ENCODE measurements around the gene MTMR2. TPM values are rescaled to one million over a fixed set of nuclear protein-coding genes. Genes with fewer than 3 reads are reported as not detected.

Gene MTMR2
- total and polyA plus RNA-seq, 10 of the 15 experiments (the other 5 are each of a cell fraction or from before 2014, with no cell fraction given): 7.6 to 46.6 (median 22.5) TPM

DNA sequence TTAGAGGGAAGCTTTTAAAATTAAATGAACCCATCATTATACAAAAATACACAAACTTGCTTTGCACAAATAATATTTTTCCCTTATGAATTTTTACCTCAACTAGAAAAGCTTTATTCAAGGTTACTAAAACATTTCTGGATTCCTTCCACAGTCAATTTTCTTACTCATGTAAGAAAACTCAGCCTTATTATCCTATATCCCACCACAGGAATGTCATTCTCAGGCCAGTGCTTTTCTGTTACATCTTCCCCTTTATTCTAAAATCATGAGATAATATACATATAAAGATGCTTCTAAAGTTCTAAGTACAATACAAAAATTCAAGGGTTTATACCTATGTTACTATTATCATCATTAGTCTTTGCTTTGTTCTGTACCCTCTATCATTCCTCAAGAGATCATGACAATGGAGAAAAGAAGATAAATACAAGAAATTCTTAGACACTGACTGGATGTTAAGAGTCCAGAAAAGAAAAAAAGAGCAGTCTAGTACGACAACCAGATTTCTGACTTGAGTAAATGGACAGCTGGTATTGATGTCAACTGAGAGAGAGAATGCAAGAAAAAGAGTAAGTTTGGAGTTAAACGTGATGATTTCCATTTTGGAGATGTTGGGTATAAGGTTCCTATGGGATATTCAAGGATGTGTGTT, 60.3 kb downstream of the MTMR2 start:
- in situ Hi-C loops (cut with MboI) (no loop called here), intact Hi-C loops (cut with micrococcal nuclease; ENCODE audit: unreplicated experiment) (no loop called here)
- ChIA-PET CTCF (interaction anchor here (1.3 kb wide), 1 partner anchor 14 kb away, joined by 4 read pairs; no protein-coding TSS in a partner anchor), SMC1A (ENCODE audit: uncharacterized antibody, unreplicated experiment) (interaction anchor here (0.8 to 1.9 kb wide), 2 partner anchors 36 to 562 kb away, joined by 3 to 5 read pairs; no protein-coding TSS in a partner anchor), POLR2A (no interaction called here), RAD21 (ENCODE audit: unreplicated experiment) (no interaction called here)
- DNase-seq (ENCODE audit: low read depth, low spot score): no peak
- H3K79me2 ChIP-seq (ENCODE audit: control insufficient read depth, insufficient read depth, low read length): no peaks in the 10 kb centered on the region
- H3K27ac ChIP-seq (ENCODE audit: control insufficient read depth, insufficient read depth): no peak overlapping the region
- no peak for ATAC-seq
- H3K4me3 ChIP-seq: no peak overlapping the region
- no peak for FAIRE-seq
- H2AFZ ChIP-seq (ENCODE audit: control insufficient read depth, low read depth, low read length): no peak overlapping the region
- H3K4me1 ChIP-seq (ENCODE audit: control insufficient read depth, insufficient read depth, low read length): no peaks in the 10 kb centered on the region
- no peak overlapping the region for H3K4me2 ChIP-seq (ENCODE audit: control insufficient read depth, insufficient read depth)
- H4K20me1 ChIP-seq (ENCODE audit: control insufficient read depth, insufficient read depth): no peaks in the 10 kb centered on the region
- H3K9ac ChIP-seq (ENCODE audit: control insufficient read depth, insufficient read depth, low read length): no peak overlapping the region
- WGBS (ENCODE audit: insufficient coverage, insufficient replicate concordance, low lambda C conversion rate, missing lambda C conversion rate): 100% methylated on average over 2 of the region's 2 CpGs
- H3K27me3 ChIP-seq (replicated peaks in 1 of 2; ENCODE audit: control insufficient read depth in 2 of 2, insufficient read depth in 2 of 2, low read length in 1 of 2): no peaks in the 10 kb centered on the region
- no peaks in the 10 kb centered on the region for H3K36me3 ChIP-seq (ENCODE audit: control insufficient read depth in 2 of 2, insufficient read depth in 2 of 2, low read length in 1 of 2)
- BruUV-seq (replicated peaks): no TSS peak
- no peaks in the 10 kb centered on the region for H3K9me3 ChIP-seq (replicated peaks; ENCODE audit: control insufficient read depth, insufficient read depth, low read length)
- TF ChIP-seq, protein P1, sequence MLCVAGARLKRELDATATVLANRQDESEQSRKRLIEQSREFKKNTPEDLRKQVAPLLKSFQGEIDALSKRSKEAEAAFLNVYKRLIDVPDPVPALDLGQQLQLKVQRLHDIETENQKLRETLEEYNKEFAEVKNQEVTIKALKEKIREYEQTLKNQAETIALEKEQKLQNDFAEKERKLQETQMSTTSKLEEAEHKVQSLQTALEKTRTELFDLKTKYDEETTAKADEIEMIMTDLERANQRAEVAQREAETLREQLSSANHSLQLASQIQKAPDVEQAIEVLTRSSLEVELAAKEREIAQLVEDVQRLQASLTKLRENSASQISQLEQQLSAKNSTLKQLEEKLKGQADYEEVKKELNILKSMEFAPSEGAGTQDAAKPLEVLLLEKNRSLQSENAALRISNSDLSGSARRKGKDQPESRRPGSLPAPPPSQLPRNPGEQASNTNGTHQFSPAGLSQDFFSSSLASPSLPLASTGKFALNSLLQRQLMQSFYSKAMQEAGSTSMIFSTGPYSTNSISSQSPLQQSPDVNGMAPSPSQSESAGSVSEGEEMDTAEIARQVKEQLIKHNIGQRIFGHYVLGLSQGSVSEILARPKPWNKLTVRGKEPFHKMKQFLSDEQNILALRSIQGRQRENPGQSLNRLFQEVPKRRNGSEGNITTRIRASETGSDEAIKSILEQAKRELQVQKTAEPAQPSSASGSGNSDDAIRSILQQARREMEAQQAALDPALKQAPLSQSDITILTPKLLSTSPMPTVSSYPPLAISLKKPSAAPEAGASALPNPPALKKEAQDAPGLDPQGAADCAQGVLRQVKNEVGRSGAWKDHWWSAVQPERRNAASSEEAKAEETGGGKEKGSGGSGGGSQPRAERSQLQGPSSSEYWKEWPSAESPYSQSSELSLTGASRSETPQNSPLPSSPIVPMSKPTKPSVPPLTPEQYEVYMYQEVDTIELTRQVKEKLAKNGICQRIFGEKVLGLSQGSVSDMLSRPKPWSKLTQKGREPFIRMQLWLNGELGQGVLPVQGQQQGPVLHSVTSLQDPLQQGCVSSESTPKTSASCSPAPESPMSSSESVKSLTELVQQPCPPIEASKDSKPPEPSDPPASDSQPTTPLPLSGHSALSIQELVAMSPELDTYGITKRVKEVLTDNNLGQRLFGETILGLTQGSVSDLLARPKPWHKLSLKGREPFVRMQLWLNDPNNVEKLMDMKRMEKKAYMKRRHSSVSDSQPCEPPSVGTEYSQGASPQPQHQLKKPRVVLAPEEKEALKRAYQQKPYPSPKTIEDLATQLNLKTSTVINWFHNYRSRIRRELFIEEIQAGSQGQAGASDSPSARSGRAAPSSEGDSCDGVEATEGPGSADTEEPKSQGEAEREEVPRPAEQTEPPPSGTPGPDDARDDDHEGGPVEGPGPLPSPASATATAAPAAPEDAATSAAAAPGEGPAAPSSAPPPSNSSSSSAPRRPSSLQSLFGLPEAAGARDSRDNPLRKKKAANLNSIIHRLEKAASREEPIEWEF (IDR thresholded peaks at IDR 0.05; ENCODE audit: insufficient replicate concordance, low read depth, low read length): no peak
- TF ChIP-seq TBL1XR1 (IDR thresholded peaks at IDR 0.05; ENCODE audit: low read depth, low read length): no peak
- TF ChIP-seq, protein P2, sequence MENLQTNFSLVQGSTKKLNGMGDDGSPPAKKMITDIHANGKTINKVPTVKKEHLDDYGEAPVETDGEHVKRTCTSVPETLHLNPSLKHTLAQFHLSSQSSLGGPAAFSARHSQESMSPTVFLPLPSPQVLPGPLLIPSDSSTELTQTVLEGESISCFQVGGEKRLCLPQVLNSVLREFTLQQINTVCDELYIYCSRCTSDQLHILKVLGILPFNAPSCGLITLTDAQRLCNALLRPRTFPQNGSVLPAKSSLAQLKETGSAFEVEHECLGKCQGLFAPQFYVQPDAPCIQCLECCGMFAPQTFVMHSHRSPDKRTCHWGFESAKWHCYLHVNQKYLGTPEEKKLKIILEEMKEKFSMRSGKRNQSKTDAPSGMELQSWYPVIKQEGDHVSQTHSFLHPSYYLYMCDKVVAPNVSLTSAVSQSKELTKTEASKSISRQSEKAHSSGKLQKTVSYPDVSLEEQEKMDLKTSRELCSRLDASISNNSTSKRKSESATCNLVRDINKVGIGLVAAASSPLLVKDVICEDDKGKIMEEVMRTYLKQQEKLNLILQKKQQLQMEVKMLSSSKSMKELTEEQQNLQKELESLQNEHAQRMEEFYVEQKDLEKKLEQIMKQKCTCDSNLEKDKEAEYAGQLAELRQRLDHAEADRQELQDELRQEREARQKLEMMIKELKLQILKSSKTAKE (IDR thresholded peaks at IDR 0.05; ENCODE audit: low read depth, poor library complexity, severe bottlenecking): no peak
- no peak for TF ChIP-seq LARP7 (IDR thresholded peaks at IDR 0.05)
- TF ChIP-seq KLF5 (IDR thresholded peaks at IDR 0.05; ENCODE audit: partially characterized antibody): no peak
- no peak for TF ChIP-seq SUPT20H (IDR thresholded peaks at IDR 0.05; ENCODE audit: borderline replicate concordance, control insufficient read depth, low read depth, low read length)
- no peak for TF ChIP-seq KAT2A (conservative IDR thresholded peaks at IDR 0.05; ENCODE audit: control insufficient read depth, low read depth, low read length)
- no peak for TF ChIP-seq HDGF (IDR thresholded peaks at IDR 0.05)
- TF ChIP-seq PAX5 (IDR thresholded peaks at IDR 0.05; ENCODE audit: borderline replicate concordance, low read depth, low read length): no peak
- no peak for TF ChIP-seq NBN (IDR thresholded peaks at IDR 0.05)
- TF ChIP-seq CHD2 (IDR thresholded peaks at IDR 0.05; ENCODE audit: borderline replicate concordance, low read depth, low read length): no peak
- TF ChIP-seq, protein P3, sequence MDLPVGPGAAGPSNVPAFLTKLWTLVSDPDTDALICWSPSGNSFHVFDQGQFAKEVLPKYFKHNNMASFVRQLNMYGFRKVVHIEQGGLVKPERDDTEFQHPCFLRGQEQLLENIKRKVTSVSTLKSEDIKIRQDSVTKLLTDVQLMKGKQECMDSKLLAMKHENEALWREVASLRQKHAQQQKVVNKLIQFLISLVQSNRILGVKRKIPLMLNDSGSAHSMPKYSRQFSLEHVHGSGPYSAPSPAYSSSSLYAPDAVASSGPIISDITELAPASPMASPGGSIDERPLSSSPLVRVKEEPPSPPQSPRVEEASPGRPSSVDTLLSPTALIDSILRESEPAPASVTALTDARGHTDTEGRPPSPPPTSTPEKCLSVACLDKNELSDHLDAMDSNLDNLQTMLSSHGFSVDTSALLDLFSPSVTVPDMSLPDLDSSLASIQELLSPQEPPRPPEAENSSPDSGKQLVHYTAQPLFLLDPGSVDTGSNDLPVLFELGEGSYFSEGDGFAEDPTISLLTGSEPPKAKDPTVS (IDR thresholded peaks at IDR 0.05; ENCODE audit: low read depth, low read length): no peak
- no peak for TF ChIP-seq ZNF274 (IDR thresholded peaks at IDR 0.05; ENCODE audit: insufficient read depth, insufficient read length)
- TF ChIP-seq NR2C2 (IDR thresholded peaks at IDR 0.05; ENCODE audit: borderline replicate concordance, control insufficient read depth, insufficient read length, low read depth): no peak
- TF ChIP-seq GATAD2B (conservative IDR thresholded peaks at IDR 0.05; ENCODE audit: low read depth): no peak
- TF ChIP-seq SMARCA5 (IDR thresholded peaks at IDR 0.05): no peak
